Measurements from ENCODE around the gene RHOT2.

The RHOT2 gene

DNA sequence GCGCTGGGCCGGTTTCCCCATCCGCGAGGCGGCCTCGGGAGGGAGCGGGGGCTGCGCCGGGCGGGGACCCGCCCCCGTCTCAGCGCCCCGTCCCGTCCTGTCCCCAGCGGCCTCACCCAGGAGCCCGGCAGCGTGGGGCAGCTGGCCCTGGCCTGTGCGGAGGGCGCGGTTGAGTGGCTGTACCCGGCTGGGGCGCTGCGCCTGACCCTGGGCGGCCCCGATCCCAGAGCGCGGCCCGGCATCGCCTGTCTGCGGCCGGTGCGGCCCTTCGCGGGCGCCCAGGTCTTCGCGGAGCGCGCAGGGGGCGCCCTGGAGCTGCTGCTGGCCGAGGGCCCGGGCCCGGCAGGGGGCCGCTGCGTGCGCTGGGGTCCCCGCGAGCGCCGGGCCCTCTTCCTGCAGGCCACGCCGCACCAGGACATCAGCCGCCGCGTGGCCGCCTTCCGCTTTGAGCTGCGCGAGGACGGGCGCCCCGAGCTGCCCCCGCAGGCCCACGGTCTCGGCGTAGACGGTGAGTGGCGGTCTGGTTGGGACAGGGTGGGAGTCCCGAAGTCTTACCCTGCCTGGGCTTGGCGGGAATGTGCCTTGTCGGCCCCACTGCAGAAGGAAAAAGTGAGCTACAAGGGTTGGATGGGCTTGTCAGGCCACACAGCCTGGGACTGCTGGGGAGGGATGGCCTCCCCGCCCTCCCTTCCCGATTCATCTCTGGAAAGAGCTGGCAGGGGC, 47.7 kb downstream of the RHOT2 start:
- no peak for DNase-seq (ENCODE audit: low read depth in 2 of 2)

DNA sequence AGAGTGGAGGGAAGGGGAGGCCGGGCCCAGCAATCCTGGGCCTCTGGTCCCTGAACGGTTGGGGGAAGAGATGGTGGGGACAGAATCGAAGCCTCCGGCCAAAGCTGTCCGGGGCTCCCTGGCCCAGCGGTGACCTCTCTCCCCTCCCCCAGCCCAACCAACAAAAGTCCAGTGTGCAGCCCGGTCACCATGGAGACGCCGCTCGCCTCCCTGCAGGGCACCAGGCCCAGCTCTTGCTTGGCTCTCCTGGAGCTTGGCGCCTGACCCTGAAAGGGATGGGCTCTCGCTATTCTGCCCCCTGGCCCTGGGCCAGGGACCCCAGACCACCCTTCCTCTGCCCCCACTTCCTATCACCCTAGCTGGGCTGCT, 48.3 kb downstream of the RHOT2 start:
- no peak for DNase-seq (ENCODE audit: low read depth in 2 of 2)

DNA sequence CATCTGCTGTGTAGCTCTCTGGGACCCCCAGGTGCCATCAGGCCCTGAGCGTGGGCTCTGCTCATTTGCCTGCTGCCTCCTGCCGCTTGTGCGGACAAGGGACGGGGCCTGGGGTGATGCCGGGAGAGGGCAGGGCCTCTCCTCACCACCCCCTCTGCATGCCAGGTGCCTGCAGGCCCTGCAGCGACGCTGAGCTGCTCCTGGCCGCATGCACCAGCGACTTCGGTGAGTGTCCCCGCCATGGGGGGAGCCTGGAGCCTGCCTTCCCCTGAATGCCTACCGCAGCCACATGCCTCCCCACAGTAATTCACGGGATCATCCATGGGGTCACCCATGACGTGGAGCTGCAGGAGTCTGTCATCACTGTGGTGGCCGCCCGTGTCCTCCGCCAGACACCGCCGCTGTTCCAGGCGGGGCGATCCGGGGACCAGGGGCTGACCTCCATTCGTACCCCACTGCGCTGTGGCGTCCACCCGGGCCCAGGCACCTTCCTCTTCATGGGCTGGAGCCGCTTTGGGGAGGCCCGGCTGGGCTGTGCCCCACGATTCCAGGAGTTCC, 48.9 kb downstream of the RHOT2 start:
- DNase-seq (ENCODE audit: low read depth in 2 of 2): no peak

DNA sequence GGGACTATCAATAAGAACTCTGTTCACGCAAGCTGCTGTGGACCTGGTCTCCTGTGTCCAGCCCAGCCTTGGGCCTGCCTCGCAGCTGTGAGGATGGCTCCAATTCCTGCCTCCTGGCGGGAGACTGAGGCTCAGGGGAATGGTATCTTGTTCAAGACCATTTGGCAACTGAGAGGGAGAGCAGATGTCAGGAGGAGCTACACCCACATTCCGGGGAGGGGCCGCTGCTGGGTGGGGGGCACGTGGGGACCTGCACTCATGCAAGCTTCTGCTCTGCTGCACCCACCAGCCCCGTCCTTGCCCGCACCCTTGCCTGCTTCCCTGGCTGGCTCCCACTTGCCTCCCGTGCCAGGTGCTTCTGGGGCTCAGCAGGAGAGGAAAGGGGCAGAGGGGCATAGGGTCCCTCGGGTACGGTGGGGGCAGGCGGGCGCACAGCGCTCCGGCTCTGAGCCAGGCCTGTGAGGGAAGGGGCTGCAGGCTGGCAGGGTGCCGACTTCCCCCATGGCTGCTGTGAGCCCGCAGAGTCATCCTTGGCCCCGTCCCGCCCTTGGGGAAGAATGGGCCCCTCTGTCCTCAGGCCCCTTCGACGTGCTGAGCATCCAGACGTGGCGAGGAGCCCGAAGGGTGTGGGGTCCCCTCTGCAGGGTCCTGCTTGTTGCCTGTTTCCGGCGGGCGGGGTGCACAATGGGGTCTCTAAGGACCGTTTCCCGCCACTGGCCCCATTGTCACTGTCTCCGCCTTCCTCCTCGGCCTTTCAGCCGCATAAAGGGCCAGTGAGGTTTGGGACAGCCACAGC, 49.7 kb downstream of the RHOT2 start:
- DNase-seq (ENCODE audit: low read depth in 2 of 2): no peak

DNA sequence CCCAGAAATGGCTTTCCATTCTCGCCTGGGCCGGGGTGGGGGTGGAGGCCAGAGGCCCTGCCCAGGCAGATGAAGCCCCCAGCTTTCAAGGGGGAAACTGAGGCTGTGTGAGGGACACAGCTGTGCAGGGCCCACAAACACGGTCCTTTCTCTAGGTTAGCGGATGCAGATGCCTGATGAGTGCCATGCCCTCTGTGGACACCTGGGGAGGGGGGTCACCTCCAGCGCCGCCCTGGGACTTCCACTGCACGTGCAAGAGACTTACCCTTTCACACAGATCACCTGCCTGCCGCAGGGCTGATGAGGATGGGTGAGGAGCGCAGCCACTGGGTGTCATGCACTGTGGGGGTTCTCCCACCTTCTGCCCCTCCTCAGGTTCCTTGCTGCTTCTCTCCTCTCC, 50.5 kb downstream of the RHOT2 start:
- no peak for DNase-seq (ENCODE audit: low read depth in 2 of 2)

DNA sequence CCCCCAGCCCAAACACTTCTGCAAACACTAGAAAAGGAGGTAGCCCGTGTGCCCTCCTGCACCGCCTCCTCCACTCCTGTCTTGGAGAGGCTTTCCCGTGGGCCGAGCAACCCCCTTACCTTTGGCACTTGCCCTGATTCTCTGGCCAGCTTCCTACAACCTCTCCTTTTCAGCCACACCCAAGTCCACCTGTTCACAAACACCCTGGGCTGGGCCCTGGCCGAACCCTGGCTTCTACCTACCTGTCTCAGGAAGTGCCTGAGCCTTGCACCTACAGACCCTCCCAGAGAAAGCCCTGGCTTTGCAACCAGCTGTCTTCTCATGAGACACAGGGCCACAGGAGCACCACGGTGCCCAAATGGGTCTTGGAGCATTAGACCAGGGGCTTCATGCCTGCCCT, 51.0 kb downstream of the RHOT2 start:
- no peak for DNase-seq (ENCODE audit: low read depth in 2 of 2)

DNA sequence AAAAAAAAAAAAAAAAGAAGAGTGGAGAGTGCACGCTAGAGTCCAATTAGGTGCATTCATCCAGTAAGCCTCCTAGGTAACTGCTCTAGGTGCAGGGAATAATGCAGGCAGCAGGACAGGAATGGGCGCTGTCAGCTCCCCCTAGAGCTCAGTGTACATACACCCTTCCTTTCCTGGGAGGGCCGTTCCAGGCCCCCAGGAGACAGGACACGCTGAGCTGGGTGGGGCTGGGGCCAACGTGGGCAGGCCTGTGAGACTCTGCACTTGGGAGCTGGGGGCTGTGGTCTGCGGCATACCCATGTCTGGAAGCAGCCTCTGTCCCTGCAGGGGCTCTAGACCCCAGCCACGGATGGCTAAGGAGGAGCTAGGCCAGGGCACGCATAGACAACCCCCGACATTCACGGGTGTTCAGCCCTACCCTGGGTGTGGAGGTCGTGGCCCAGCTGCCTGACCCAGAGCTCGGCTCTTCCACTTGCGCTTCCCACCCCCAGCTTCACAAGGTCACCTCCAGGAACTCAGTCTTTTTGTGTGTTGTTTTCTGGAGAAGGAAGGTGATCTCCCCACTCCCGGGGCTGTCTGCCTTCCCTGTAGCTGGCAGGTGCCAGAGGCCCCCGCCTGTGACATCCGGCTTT, 52.0 kb downstream of the RHOT2 start:
- DNase-seq (ENCODE audit: low read depth in 2 of 2): no peak

DNA sequence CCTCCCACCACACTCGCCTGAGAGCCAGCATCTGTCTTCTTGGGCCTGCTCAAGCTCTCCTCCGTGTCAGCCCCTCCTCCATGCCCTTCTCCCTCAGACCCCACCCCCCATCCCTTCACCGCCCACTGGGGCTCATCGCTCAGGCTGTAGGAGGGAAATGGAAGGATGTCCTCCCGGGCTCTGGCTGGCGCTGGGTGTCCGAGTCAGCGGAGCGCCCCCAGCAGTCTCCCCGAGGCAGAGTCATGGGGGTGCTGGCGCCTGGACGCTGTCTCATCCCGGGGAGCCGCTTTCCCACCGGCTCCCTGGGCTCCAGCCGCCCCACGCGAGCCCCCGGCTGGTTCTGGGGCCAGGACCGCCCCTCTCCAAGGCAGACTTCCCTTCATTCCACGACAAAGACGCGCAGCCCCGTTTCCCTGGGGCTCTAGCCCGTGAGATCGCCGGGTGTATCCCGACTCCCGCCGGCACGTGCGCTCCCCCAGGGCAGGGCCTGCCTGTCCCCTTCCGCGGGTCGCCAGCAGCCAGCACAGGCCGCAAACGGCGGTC, 52.6 kb downstream of the RHOT2 start:
- DNase-seq (ENCODE audit: low read depth in 2 of 2): no peak

DNA sequence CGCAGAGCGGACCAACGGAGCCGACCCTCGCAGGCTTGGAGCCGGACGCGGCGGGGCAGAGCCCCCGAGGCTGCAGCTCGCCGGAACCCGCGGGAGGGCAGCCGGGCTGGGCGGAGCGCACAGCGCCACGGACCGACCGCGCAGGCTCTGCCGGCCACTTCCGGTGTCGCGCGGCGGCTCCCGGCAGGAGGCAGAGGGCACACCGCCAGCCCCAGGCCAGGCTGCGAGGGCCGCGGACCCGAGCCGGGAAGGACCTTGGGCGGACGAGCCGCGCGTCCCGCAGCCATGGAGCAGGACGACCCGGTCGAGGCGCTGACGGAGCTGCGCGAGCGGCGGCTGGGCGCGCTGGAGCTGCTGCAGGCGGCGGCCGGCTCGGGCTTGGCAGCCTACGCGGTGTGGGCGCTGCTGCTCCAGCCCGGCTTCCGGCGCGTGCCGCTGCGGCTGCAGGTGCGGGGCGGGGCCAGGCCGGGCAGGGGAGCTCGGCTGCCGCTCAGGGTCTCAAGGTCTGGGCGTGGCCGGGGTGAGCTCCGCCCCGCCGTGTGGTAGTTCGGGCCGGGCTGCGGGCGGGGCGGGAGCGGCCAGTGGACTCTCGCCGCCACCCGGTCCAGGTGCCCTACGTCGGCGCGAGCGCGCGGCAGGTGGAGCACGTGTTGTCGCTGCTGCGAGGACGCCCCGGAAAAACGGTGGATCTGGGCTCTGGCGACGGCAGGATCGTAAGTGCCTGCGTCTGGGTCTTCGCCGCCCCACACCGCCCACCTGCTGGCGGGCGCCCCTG, 53.2 kb downstream of the RHOT2 start, which contains the start of gene ANTKMT:
Gene ANTKMT, plus strand, starts transcription at position 157 of the 775 bp plus-strand sequence. Its CDS starts 129 bp downstream, at position 286.
- DNase-seq (ENCODE audit: low read depth in 2 of 2): peak in 1 of 2 donors; percentile 53

DNA sequence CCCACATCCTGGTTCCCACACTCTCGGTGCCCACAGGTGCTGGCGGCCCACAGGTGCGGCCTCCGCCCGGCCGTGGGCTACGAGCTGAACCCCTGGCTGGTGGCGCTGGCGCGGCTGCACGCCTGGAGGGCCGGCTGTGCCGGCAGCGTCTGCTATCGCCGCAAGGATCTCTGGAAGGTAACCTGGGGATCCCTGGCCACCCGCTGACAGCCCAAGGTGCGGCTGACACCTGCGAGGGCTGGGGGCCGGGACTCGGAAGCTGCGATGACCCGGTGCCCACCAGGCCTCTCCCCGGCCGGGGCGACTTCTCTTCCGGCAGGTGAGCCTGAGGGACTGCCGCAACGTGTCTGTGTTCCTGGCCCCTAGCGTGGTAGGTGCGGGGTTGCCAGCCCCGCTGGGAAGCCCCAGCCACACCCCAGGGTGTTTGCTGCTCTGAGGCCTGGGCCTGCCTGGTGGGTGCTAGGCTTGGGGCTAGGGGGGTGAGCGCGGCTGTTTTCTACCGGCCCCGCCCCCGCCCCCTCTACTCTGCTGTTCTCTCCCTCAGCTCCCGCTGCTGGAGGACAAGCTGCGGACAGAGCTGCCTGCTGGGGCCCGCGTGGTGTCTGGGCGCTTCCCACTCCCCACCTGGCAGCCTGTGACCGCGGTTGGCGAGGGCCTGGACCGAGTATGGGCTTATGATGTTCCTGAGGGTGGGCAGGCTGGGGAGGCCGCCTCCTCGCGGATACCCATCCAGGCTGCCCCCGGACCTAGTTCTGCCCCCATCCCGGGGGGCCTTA, 54.0 kb downstream of the RHOT2 start:
- no peak for DNase-seq (ENCODE audit: low read depth in 2 of 2)

DNA sequence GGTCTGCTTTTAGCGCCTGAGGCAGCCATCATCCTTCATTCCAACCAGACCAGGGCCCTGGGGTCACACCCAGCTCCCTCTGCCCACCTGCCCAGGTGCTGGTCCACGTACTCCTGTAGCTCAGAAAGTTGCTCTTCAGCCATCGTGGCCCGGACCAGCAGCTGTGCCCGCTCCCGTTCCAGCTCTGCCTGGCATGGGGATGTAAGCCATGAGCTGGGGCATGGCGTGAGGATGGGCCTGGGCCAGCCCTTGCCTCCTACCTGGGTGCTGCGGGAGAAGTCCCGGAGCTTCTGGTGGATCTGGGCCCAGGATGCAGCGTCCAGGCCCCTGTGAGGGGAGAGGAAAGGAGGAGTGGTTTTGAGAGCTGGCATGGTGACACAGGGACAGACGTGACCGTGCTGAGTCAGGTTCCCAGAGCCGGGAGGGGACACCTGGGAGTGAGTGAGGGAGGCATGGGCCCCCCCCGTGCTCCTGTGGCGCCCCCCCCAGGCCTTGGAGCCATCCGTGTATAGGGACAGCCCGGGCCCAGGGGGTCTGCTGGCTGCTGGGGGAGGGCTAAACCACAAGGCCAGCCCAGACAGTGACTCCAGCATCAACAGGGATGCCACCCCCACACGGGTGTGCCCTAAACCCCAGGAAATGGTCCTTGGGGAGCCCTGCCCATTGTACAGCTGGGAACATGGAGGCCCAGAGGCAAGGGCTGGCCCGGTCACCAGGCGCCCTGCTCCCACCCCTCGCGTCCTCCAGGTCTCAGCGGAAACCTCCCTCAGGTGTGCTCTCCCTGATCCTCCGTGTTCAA, 55.1 kb downstream of the RHOT2 start:
- DNase-seq (ENCODE audit: low read depth in 2 of 2): no peak

DNA sequence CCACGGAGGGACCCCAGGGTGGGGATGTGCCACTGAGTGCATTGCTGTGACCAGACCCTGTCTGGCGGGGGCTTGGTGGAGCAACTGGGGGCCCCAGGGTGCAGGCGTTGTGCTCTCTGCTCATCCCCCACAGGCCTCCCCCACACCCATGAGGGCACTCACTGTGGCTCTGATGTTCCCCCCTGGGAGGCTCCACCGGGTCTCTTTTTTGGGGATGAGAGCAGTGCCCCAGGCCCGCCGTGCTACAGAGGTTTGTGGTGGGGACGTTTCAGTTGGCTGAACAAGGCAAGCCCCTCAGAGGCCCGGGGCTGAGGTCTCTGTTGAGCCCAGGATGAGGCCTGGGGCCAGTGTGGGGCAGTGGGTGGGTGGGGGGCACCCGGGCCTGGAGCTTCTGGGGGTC, 55.8 kb downstream of the RHOT2 start:
- no peak for DNase-seq (ENCODE audit: low read depth in 2 of 2)

Data from stimulated activated CD8-positive, alpha-beta memory T cell treated with anti-CD3 and anti-CD28 coated beads, Interleukin-2, amount 100 ng/mL, for 1 hour (primary cell).